Loucy (cell line): ENCODE data around the gene FHOD1.

Experiments used
- H2AFZ ChIP-seq: fragments of 200-600 bp; sonication (generic); 2 replicates; pipeline ENCODE4 v1.6.0; 2016; ENCODE audit warnings: antibody characterized with exemption, mild to moderate bottlenecking, low read length, moderate library complexity
- H3F3A ChIP-seq: fragments of 200-600 bp; 2 replicates; pipeline ENCODE4 v1.6.0; 2016; ENCODE audit warnings: antibody characterized with exemption, low read depth, mild to moderate bottlenecking
- H3K27me3 ChIP-seq: fragments of 200-600 bp; sonication (generic); 2 replicates; pipeline ENCODE4 v1.6.1; 2014; ENCODE audit warnings: low read length, mild to moderate bottlenecking; ENCODE audit not compliant: insufficient read depth, poor library complexity, severe bottlenecking
- H3K36me3 ChIP-seq: fragments of 200-600 bp; sonication (generic); 2 replicates; pipeline ENCODE4 v1.6.1; 2016; ENCODE audit warnings: low read length; ENCODE audit not compliant: insufficient read depth
- H3K4me1 ChIP-seq: fragments of 200-600 bp; sonication (generic); 2 replicates; pipeline ENCODE4 v1.5.1; 2014; ENCODE audit warnings: low read length, mild to moderate bottlenecking; ENCODE audit not compliant: insufficient read depth, poor library complexity, severe bottlenecking
- H3K4me2 ChIP-seq: fragments of 200-600 bp; sonication (generic); 2 replicates; pipeline ENCODE4 v1.6.0; 2014; ENCODE audit warnings: antibody characterized with exemption, low read length, low read depth, mild to moderate bottlenecking; ENCODE audit not compliant: poor library complexity, severe bottlenecking
- H3K4me3 ChIP-seq: fragments of 200-600 bp; sonication (generic); 2 replicates; pipeline ENCODE4 v1.5.1; 2014; ENCODE audit warnings: low read length, mild to moderate bottlenecking, mixed read lengths; ENCODE audit not compliant: poor library complexity, severe bottlenecking
- H3K79me2 ChIP-seq: fragments of 200-600 bp; sonication (generic); 2 replicates; pipeline ENCODE4 v1.6.1; 2014; ENCODE audit warnings: low read length; ENCODE audit not compliant: insufficient read depth
- H3K9ac ChIP-seq: fragments of 200-600 bp; sonication (generic); 2 replicates; pipeline ENCODE4 v1.6.0; 2014; ENCODE audit warnings: mild to moderate bottlenecking, low read depth, low read length, moderate library complexity; ENCODE audit not compliant: poor library complexity, severe bottlenecking
- H3K9me2 ChIP-seq: fragments of 200-600 bp; sonication (generic); replicated peaks from 2 replicates; pipeline ENCODE4 v1.6.1; 2016; ENCODE audit warnings: low read depth, low read length, mixed read lengths
- H3K9me3 ChIP-seq: fragments of 200-600 bp; sonication (generic); 2 replicates; pipeline ENCODE4 v1.6.1; 2014; ENCODE audit warnings: mild to moderate bottlenecking, antibody characterized with exemption, low read length, low read depth; ENCODE audit not compliant: insufficient read depth
- H4K20me1 ChIP-seq: fragments of 200-600 bp; sonication (generic); 2 replicates; pipeline ENCODE4 v1.6.0; 2014; ENCODE audit warnings: antibody characterized with exemption, low read length, mild to moderate bottlenecking; ENCODE audit not compliant: insufficient read depth, poor library complexity, severe bottlenecking
- EZH2phosphoT487 ChIP-seq: fragments of 200-600 bp; IDR thresholded peaks from 2 replicates; pipeline ENCODE4 v1.6.1; 2018; ENCODE audit warnings: antibody characterized with exemption, mild to moderate bottlenecking, moderate library complexity, borderline replicate concordance
- TF ChIP-seq, protein P1 (sequence below): fragments of 200-600 bp; sonication (generic); conservative IDR thresholded peaks from 2 replicates; pipeline ENCODE4 v1.5.1; 2014; ENCODE audit warnings: mild to moderate bottlenecking, antibody characterized with exemption, low read length

FHOD1 gene

DNA sequence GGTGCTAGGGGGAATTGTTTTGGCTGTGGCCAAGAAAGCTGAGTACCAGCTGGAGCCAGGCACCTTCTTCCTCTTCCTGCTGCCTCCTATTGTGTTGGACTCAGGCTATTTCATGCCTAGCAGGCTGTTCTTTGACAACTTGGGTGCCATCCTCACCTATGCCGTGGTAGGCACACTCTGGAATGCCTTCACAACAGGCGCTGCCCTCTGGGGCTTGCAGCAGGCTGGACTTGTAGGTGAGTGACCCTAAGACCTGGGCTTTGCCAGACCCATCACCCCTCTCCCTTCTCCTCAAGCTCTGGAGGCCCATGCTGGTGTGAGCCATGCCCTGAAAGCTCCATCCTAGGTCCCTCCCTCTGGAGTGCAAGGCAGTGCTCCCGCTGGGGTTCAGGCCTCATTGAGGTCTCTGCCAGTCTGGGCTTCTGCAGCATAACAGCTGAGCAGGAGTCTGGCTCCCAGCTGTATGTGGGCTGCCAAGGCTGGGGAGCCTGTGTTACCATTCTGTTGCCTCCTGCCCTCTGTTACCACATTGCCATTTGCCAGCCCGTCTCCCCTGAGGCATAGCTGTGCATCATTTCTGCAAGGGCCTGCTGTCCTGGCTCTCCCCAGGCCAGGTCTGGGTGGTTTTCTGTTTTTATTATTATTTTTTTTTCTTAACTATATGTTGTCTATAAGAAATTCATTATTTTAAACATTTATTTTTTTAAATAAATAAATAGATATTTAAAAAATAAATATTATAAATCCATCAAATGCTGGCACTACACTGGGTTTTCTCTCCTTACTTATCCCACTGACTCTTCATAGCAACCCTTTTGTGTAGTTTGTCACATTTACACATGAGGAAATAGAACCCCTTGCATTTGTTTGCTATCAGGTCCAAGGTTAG is 5.6 kb upstream of the FHOD1 start:
- Histone ChIP-seq H3K9me2 (no peaks in the 10 kb centered on the region), H3K9ac (no peak overlapping the region), H3K36me3 (no peaks in the 10 kb centered on the region), H3K9me3 (no peaks in the 10 kb centered on the region), H3K79me2 (no peaks in the 10 kb centered on the region), H2AFZ (no peak overlapping the region), H3K4me3 (no peak overlapping the region), H4K20me1 (no peaks in the 10 kb centered on the region), H3K4me1 (peaks cover 19% of the 10 kb centered on the region), H3K27me3 (no peaks in the 10 kb centered on the region), H3F3A (no peaks in the 10 kb centered on the region), H3K4me2 (no peak overlapping the region)
- TF ChIP-seq EZH2phosphoT487 = no peak
- TF ChIP-seq, protein P1, sequence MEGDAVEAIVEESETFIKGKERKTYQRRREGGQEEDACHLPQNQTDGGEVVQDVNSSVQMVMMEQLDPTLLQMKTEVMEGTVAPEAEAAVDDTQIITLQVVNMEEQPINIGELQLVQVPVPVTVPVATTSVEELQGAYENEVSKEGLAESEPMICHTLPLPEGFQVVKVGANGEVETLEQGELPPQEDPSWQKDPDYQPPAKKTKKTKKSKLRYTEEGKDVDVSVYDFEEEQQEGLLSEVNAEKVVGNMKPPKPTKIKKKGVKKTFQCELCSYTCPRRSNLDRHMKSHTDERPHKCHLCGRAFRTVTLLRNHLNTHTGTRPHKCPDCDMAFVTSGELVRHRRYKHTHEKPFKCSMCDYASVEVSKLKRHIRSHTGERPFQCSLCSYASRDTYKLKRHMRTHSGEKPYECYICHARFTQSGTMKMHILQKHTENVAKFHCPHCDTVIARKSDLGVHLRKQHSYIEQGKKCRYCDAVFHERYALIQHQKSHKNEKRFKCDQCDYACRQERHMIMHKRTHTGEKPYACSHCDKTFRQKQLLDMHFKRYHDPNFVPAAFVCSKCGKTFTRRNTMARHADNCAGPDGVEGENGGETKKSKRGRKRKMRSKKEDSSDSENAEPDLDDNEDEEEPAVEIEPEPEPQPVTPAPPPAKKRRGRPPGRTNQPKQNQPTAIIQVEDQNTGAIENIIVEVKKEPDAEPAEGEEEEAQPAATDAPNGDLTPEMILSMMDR = no peak

DNA sequence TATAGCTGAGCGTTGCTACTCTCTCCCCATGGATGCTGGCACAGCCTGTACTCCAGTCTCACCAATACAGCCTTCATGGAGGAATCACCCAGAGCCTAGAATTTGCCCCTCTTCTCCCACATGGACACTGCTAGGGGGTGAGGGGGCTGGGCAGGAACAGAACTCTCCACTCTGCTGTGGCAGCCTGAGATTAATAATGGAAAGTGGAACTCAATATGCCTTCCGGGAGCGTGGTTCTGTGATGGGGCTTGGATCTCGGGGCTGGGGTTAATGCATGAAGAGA is 2.7 kb upstream of the FHOD1 start:
- peak overlapping the region; percentile 88 for H3K4me3 ChIP-seq
- H4K20me1 ChIP-seq = peaks cover 8% of the 10 kb centered on the region
- H3F3A ChIP-seq = peaks cover 2% of the 10 kb centered on the region
- TF ChIP-seq, protein P1 = no peak
- TF ChIP-seq EZH2phosphoT487 = no peak
- peak overlapping the region; percentile 83 for H3K9ac ChIP-seq
- H3K9me3 ChIP-seq = no peaks in the 10 kb centered on the region
- H3K79me2 ChIP-seq = peaks cover 18% of the 10 kb centered on the region; the same call in 1 of the 2 replicates
- H3K4me2 ChIP-seq = peak overlapping the region; percentile 99
- H3K9me2 ChIP-seq = no peaks in the 10 kb centered on the region
- H3K4me1 ChIP-seq = peaks cover 43% of the 10 kb centered on the region
- H2AFZ ChIP-seq = no peak overlapping the region; the same call in 1 of the 2 replicates
- no peaks in the 10 kb centered on the region for H3K36me3 ChIP-seq
- no peaks in the 10 kb centered on the region for H3K27me3 ChIP-seq

DNA sequence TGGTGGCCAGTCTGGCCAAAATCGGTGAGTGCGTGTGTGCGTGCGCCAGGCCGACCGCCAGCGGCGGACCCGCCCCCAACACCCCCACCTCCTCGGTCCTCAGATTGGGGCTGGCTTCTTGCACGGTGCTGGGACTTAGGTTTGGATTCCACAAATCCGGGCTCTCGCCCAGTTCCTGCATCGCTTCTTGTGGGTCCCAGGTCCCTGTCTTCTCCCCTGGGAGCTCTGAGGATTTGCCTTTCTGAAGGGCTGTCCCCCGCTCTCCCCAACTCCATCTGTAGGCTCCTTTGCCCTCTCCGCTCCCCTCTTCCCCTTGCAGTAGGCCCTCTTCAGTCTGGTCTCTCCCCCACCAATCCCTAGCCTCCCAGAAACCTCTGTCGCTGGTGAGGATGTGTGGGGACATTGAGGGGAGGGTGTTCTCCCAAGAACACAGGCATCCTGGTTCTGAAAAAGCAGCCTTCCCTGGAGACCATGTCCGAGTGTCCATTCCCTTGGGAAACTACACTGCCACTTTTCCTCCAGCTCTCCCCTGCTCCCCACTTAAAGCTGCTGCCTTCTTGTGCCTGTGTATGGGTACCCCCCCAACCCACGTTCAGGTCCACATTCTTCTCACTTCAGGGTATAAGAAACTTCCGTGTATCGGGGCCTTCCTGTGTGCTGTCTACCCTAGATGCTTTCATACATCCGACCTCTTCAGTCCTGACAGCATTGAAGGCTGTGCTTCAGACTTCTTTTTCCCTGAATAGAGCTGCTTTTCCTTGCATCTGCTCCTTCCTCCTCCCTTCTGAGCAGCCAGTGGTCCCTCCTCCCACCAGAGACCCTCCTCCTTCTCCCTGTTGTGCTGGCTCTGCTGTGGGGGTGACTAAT is 2.1 kb upstream of the FHOD1 start:
- TF ChIP-seq EZH2phosphoT487 = no peak
- TF ChIP-seq, protein P1 = no peak; the same call in 1 of the 2 replicates
- Histone ChIP-seq H3K9ac (peak overlapping the region; percentile 83), H3K9me3 (no peaks in the 10 kb centered on the region), H3K36me3 (no peaks in the 10 kb centered on the region), H4K20me1 (peaks cover 9% of the 10 kb centered on the region), H2AFZ (peak overlapping the region; percentile 37), H3K27me3 (no peaks in the 10 kb centered on the region), H3K79me2 (peaks cover 18% of the 10 kb centered on the region; the same call in 1 of the 2 replicates), H3K9me2 (no peaks in the 10 kb centered on the region), H3K4me2 (peak overlapping the region; percentile 99), H3K4me3 (peak overlapping the region; percentile 88), H3K4me1 (peaks cover 49% of the 10 kb centered on the region), H3F3A (peaks cover 8% of the 10 kb centered on the region)
